MM.1S (cell line): ENCODE results near the gene NSUN6.

ENCODE experiments used
- DNase-seq: peaks from one replicate; pipeline ENCODE4 v3.0.0-alpha.2; 2015
- H2AFZ ChIP-seq: fragments of 300-600 bp; sonication (generic); 2 replicates; pipeline ENCODE4 v1.6.0; 2016; ENCODE audit warnings: antibody characterized with exemption, low read length
- H3F3A ChIP-seq: fragments of 300-600 bp; sonication (generic); 2 replicates; pipeline ENCODE4 v1.6.1; 2016; ENCODE audit warnings: mild to moderate bottlenecking, antibody characterized with exemption, low read length, moderate library complexity, mixed read lengths; ENCODE audit not compliant: insufficient read depth
- H3K27ac ChIP-seq: fragments of 300-600 bp; sonication (generic); 2 replicates; pipeline ENCODE4 v1.5.1; 2016; ENCODE audit warnings: mild to moderate bottlenecking, low read length
- H3K27me3 ChIP-seq: fragments of 300-600 bp; sonication (generic); replicated peaks from 2 replicates; pipeline ENCODE4 v1.6.0; 2016; ENCODE audit warnings: low read length; ENCODE audit not compliant: insufficient read depth
- H3K36me3 ChIP-seq: fragments of 300-600 bp; sonication (generic); replicated peaks from 2 replicates; pipeline ENCODE4 v1.6.1; 2016; ENCODE audit warnings: mild to moderate bottlenecking, low read length, mixed read lengths; ENCODE audit not compliant: insufficient read depth
- H3K4me1 ChIP-seq: fragments of 300-600 bp; sonication (generic); 2 replicates; pipeline ENCODE4 v1.6.1; 2016; ENCODE audit warnings: low read length, mixed read lengths
- H3K4me2 ChIP-seq: fragments of 300-600 bp; sonication (generic); 2 replicates; pipeline ENCODE4 v1.6.0; 2016; ENCODE audit warnings: low read depth, low read length
- H3K4me3 ChIP-seq: fragments of 300-600 bp; sonication (generic); 2 replicates; pipeline ENCODE4 v1.5.1; 2016; ENCODE audit warnings: low read length, mixed read lengths
- H3K79me2 ChIP-seq: fragments of 300-600 bp; sonication (generic); 2 replicates; pipeline ENCODE4 v1.6.1; 2016; ENCODE audit warnings: mixed run types, low read length, mixed read lengths
- H3K9ac ChIP-seq: fragments of 300-600 bp; sonication (generic); 2 replicates; pipeline ENCODE4 v1.6.1; 2016; ENCODE audit warnings: low read length, mixed read lengths
- H3K9me2 ChIP-seq: fragments of 300-600 bp; sonication (generic); replicated peaks from 2 replicates; pipeline ENCODE4 v1.6.1; 2016; ENCODE audit warnings: mild to moderate bottlenecking, low read length, mixed read lengths; ENCODE audit not compliant: insufficient read depth
- H3K9me3 ChIP-seq: fragments of 300-600 bp; sonication (generic); replicated peaks from 2 replicates; pipeline ENCODE4 v1.6.1; 2016; ENCODE audit warnings: mild to moderate bottlenecking, low read length, mixed read lengths; ENCODE audit not compliant: insufficient read depth
- H4K20me1 ChIP-seq: fragments of 300-600 bp; sonication (generic); 2 replicates; pipeline ENCODE4 v1.6.1; 2016; ENCODE audit warnings: mild to moderate bottlenecking, low read length, moderate library complexity, mixed read lengths; ENCODE audit not compliant: insufficient read depth
- CTCF ChIP-seq: fragments of 300-600 bp; sonication (generic); IDR thresholded peaks from 2 replicates; pipeline ENCODE4 v1.5.1; 2016; ENCODE audit warnings: antibody characterized with exemption, low read length, mixed read lengths
- EZH2 ChIP-seq: fragments of 300-600 bp; sonication (generic); optimal IDR thresholded peaks from 2 replicates; pipeline ENCODE3; 2017; ENCODE audit warnings: low read depth, mild to moderate bottlenecking, antibody characterized with exemption, low read length, mixed read lengths
- EZH2phosphoT487 ChIP-seq: fragments of 300-600 bp; sonication (generic); IDR thresholded peaks from 2 replicates; pipeline ENCODE4 v1.6.1; 2018; ENCODE audit warnings: antibody characterized with exemption, low read length

Gene NSUN6

DNA sequence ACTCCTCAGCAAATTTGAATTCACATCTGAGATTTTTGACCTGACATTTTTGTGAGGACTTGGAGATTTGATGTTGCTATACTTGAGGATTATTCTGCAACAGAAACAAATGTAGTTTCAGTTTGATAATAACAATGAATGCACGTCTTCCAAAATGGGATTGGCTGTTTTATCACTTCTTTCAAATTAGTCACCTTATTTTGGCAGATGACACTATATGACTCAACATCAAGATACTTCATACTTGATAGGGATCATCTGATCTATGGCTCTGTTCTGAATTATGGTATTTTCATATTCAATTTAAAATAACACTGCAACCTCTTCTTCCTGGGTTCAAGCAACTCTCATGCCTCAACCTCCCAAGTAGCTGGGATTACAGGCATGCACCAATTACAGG is 32.0 kb upstream of the NSUN6 start:
- Histone ChIP-seq H3K9me3 (no peaks in the 10 kb centered on the region), H3F3A (no peaks in the 10 kb centered on the region), H4K20me1 (no peaks in the 10 kb centered on the region), H3K9me2 (no peaks in the 10 kb centered on the region), H3K79me2 (no peaks in the 10 kb centered on the region), H3K4me1 (no peaks in the 10 kb centered on the region), H3K27ac (no peak overlapping the region), H2AFZ (no peak overlapping the region), H3K27me3 (no peaks in the 10 kb centered on the region), H3K9ac (no peak overlapping the region), H3K36me3 (no peaks in the 10 kb centered on the region), H3K4me3 (no peak overlapping the region), H3K4me2 (no peak overlapping the region)
- no peak for DNase-seq
- TF ChIP-seq EZH2: no peak
- TF ChIP-seq CTCF: no peak
- TF ChIP-seq EZH2phosphoT487: no peak

GRCh38 chr10:18681971-18682411 is 30.6 kb upstream of the NSUN6 start:
- Histone ChIP-seq H3F3A (no peaks in the 10 kb centered on the region), H3K4me1 (no peaks in the 10 kb centered on the region), H3K9me3 (no peaks in the 10 kb centered on the region), H3K4me2 (no peak overlapping the region), H3K36me3 (no peaks in the 10 kb centered on the region; the same call in 1 of the 2 replicates), H3K79me2 (no peaks in the 10 kb centered on the region), H3K9me2 (no peaks in the 10 kb centered on the region), H3K27ac (no peak overlapping the region), H3K9ac (no peak overlapping the region), H2AFZ (no peak overlapping the region), H3K4me3 (no peak overlapping the region), H3K27me3 (no peaks in the 10 kb centered on the region), H4K20me1 (no peaks in the 10 kb centered on the region)
- TF ChIP-seq EZH2 (no peak), CTCF (no peak), EZH2phosphoT487 (no peak)
- no peak for DNase-seq

GRCh38 chr10:18681366-18681765 is 30.0 kb upstream of the NSUN6 start:
- H3K9ac ChIP-seq: no peak overlapping the region
- no peaks in the 10 kb centered on the region for H3K27me3 ChIP-seq
- no peak overlapping the region for H3K4me3 ChIP-seq
- no peaks in the 10 kb centered on the region for H3F3A ChIP-seq
- no peaks in the 10 kb centered on the region for H3K9me3 ChIP-seq
- H3K4me2 ChIP-seq: no peak overlapping the region
- H3K27ac ChIP-seq: no peak overlapping the region
- no peaks in the 10 kb centered on the region for H4K20me1 ChIP-seq
- H2AFZ ChIP-seq: no peak overlapping the region
- H3K79me2 ChIP-seq: no peaks in the 10 kb centered on the region
- H3K4me1 ChIP-seq: no peaks in the 10 kb centered on the region
- TF ChIP-seq CTCF: no peak
- no peaks in the 10 kb centered on the region for H3K9me2 ChIP-seq
- no peak for DNase-seq
- peaks cover 2% of the 10 kb centered on the region; the same call in 1 of the 2 replicates for H3K36me3 ChIP-seq
